ENCODE measurements around the gene HEG1.

The HEG1 gene

GRCh38 chr3:124997303-124998246, 58.2 kb downstream of the HEG1 start:
- DNase-seq (ENCODE audit: low spot score) (no peak), FAIRE-seq (no peak)

GRCh38 chr3:124995460-124995994, 60.3 kb downstream of the HEG1 start:
- peak; percentile 36 for DNase-seq (ENCODE audit: low spot score)
- no peak for FAIRE-seq

GRCh38 chr3:124993466-124993865, 62.3 kb downstream of the HEG1 start:
- no peak for FAIRE-seq

GRCh38 chr3:124992041-124992440, 63.8 kb downstream of the HEG1 start:
- no peak for DNase-seq (ENCODE audit: low spot score)
- no peak for FAIRE-seq

More at GRCh38 chr3:124993466-124993865, 62.3 kb downstream of the HEG1 start:
- DNase-seq (ENCODE audit: low spot score), result no peak

- peak; percentile 81 for FAIRE-seq
- DNase-seq (ENCODE audit: low spot score), result peak; percentile 91
These were observed 69.3 kb downstream of the HEG1 start for GRCh38 chr3:124986192-124987143.

- FAIRE-seq, result no peak
- DNase-seq (ENCODE audit: low spot score), result no peak
These were observed 70.4 kb downstream of the HEG1 start for GRCh38 chr3:124985349-124985748.

GRCh38 chr3:124984754-124985153, 71.0 kb downstream of the HEG1 start:
- FAIRE-seq (no peak), DNase-seq (ENCODE audit: low spot score) (no peak)

GRCh38 chr3:124982855-124983254, 72.9 kb downstream of the HEG1 start:
- FAIRE-seq, result no peak
- DNase-seq (ENCODE audit: low spot score), result no peak

GRCh38 chr3:124981472-124981871, 74.3 kb downstream of the HEG1 start:
- no peak for DNase-seq (ENCODE audit: low spot score)
- FAIRE-seq, result no peak

- FAIRE-seq (no peak), DNase-seq (ENCODE audit: low spot score) (no peak)
These were observed 77.2 kb downstream of the HEG1 start for GRCh38 chr3:124978627-124979026.

GRCh38 chr3:124976383-124976782, 79.4 kb downstream of the HEG1 start:
- no peak for FAIRE-seq
- DNase-seq (ENCODE audit: low spot score), result no peak

- DNase-seq (ENCODE audit: low spot score) (no peak), FAIRE-seq (no peak)
These were observed 81.1 kb downstream of the HEG1 start for GRCh38 chr3:124974691-124975090.

- FAIRE-seq (no peak), DNase-seq (ENCODE audit: low spot score) (no peak)
These were observed 82.5 kb downstream of the HEG1 start for GRCh38 chr3:124973290-124973689.

- FAIRE-seq, result no peak
- no peak for DNase-seq (ENCODE audit: low spot score)
These were observed 83.3 kb downstream of the HEG1 start for GRCh38 chr3:124972457-124972856.

- FAIRE-seq, result no peak
- DNase-seq (ENCODE audit: low spot score), result no peak
These were observed 85.7 kb downstream of the HEG1 start for GRCh38 chr3:124969963-124970722.

GRCh38 chr3:124969190-124969589, 86.6 kb downstream of the HEG1 start:
- DNase-seq (ENCODE audit: low spot score) (no peak), FAIRE-seq (no peak)

- DNase-seq (ENCODE audit: low spot score) (no peak), FAIRE-seq (no peak)
These were observed 87.8 kb downstream of the HEG1 start for GRCh38 chr3:124967964-124968363.

- DNase-seq (ENCODE audit: low spot score) (no peak), FAIRE-seq (no peak)
These were observed 89.0 kb downstream of the HEG1 start for GRCh38 chr3:124966521-124967445.

- no peak for DNase-seq (ENCODE audit: low spot score)
- no peak for FAIRE-seq
These were observed 90.4 kb downstream of the HEG1 start for GRCh38 chr3:124965413-124965812.

GRCh38 chr3:124964387-124964786, 91.4 kb downstream of the HEG1 start:
- DNase-seq (ENCODE audit: low spot score), result no peak
- FAIRE-seq, result no peak

Measured in RCC 7860 (cell line).